ENCODE results near the gene OTOA.

DNA sequence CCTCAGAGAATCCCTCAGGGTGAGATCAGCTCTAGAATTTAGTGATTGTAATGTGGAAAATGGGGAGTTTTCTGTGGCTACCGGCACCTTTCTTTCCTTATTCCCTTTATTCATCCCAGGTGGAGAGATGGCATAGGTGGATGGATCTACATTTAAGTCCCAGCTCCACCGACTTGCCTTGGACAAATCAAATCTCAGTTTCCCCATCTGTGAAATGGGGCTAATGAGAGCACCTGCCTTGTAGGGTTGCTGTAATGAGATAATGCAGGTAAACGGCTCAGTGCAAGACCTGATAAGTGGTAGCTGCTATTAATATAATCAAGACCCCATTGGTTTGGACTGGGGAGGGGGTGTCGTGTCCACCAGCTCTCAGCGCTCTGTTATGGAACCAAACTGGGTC is 40.5 kb downstream of the OTOA start:
- no peak for TF ChIP-seq POLR2AphosphoS5 (IDR thresholded peaks at IDR 0.05; ENCODE audit: borderline replicate concordance, low read depth, low read length)
- TF ChIP-seq EZH2 (IDR thresholded peaks at IDR 0.05) = no peak
- TF ChIP-seq FOXP2 (optimal IDR thresholded peaks at IDR 0.05; ENCODE audit: control extremely low read depth, extremely low read length, insufficient read depth) = no peak

Data from SK-N-MC (cell line).